K562 (cell line): ENCODE results near the gene BCAP31. TPM values are rescaled to one million over a fixed set of nuclear protein-coding genes. Genes with fewer than 3 reads are reported as not detected.

Source experiments
- ATF7 ChIP-seq: fragments of 450-650 bp; IDR thresholded peaks from 2 replicates; pipeline ENCODE4 v1.7.1; 2014; ENCODE audit warnings: mild to moderate bottlenecking, moderate library complexity
- NR2C2 ChIP-seq, 2 experiments: fragments of 200-800 bp in 1 of 2; sonication (Bioruptor generic) in 1 of 2; sonication (generic) in 1 of 2; formaldehyde crosslinking in 1 of 2; IDR thresholded peaks; 2 replicates each; pipeline versions ENCODE4 v1.6.1 to v1.8.0; 2016 to 2022; ENCODE audit warnings: mild to moderate bottlenecking in 1 of 2, missing compliant biosample characterization in 1 of 2, missing genetic modification characterization in 1 of 2, missing genetic modification reagents in 1 of 2
- SOX6 ChIP-seq: fragments of 450-650 bp; IDR thresholded peaks from 2 replicates; pipeline ENCODE4 v1.6.1; 2014; ENCODE audit warnings: mild to moderate bottlenecking
- TOE1 ChIP-seq, 2 experiments: fragments of 450-650 bp in 1 of 2; sonication (generic) in 1 of 2; formaldehyde crosslinking in 1 of 2; IDR thresholded peaks; 2 replicates each; pipeline versions ENCODE4 v1.7.1 to v1.8.0; 2016 to 2022; ENCODE audit warnings: borderline replicate concordance in 2 of 2, mild to moderate bottlenecking in 2 of 2, antibody characterized with exemption in 1 of 2, inconsistent platforms in 1 of 2, low read depth in 1 of 2, missing genetic modification reagents in 1 of 2, moderate library complexity in 1 of 2
- YBX1 ChIP-seq: fragments of 450-650 bp; IDR thresholded peaks from 2 replicates; pipeline ENCODE4 v1.7.1; 2016; ENCODE audit warnings: mild to moderate bottlenecking
- ZBTB7A ChIP-seq: IDR thresholded peaks from 2 replicates; pipeline ENCODE4 v1.6.1; 2011; ENCODE audit warnings: low read depth, mild to moderate bottlenecking, low read length, moderate library complexity, borderline replicate concordance; ENCODE audit not compliant: control insufficient read depth
- polyA plus RNA-seq, 8 experiments: library from polyadenylated mRNA; depleted of rRNA in 4 of 8; stranded (reverse) in 5 of 8; unstranded in 3 of 8; fragments of >200 nt; fragmentation: Nextera tagmentation in 2 of 8; fragmentation: Illumina TruSeq in 1 of 8; extraction: Ambion mirVana in 2 of 8; extraction: Trizol in 1 of 8; gene quantifications; 2 replicates each; pipeline versions ENCODE4 v1.2.1 to v1.2.3, GENCODE V29; 2011 to 2014; ENCODE audit warnings: inconsistent platforms in 1 of 8, missing spikeins in 1 of 8
- total RNA-seq, 7 experiments: library from RNA; depleted of rRNA in 6 of 7; stranded (reverse); fragments of >200 nt in 6 of 7; fragmentation: Illumina TruSeq in 2 of 7; extraction: Trizol in 2 of 7; gene quantifications; 2 replicates each; pipeline versions ENCODE4 v1.2.1 to v1.2.3, GENCODE V29; 2011 to 2021; ENCODE audit warnings: low replicate concordance in 1 of 7
- TF ChIP-seq, protein P1 (sequence below), 2 experiments: fragments of 450-650 bp in 1 of 2; IDR thresholded peaks; 2 replicates each; pipeline ENCODE4 v1.6.1; 2011 to 2017; ENCODE audit warnings: low read depth in 2 of 2, antibody characterized with exemption in 1 of 2, borderline replicate concordance in 1 of 2, low read length in 1 of 2, mild to moderate bottlenecking in 1 of 2, mixed read lengths in 1 of 2; ENCODE audit not compliant: control insufficient read depth in 1 of 2
- TF ChIP-seq, protein P2 (sequence below): sonication (generic); formaldehyde crosslinking; IDR thresholded peaks from 2 replicates; pipeline ENCODE4 v1.9.0; 2022; ENCODE audit warnings: mild to moderate bottlenecking, missing genetic modification reagents
- TF ChIP-seq, protein P3 (sequence below): fragments of 450-650 bp; formaldehyde crosslinking; conservative IDR thresholded peaks from 2 replicates; pipeline ENCODE4 v1.4.0; 2022; ENCODE audit warnings: mild to moderate bottlenecking, missing genetic modification characterization
- TF ChIP-seq, protein P4 (sequence below): sonication (generic); IDR thresholded peaks from 2 replicates; pipeline ENCODE4 v1.6.1; 2016
- TF ChIP-seq, protein P5 (sequence below): fragments of 200-800 bp; sonication (Bioruptor generic); IDR thresholded peaks from 2 replicates; pipeline ENCODE4 v1.6.1; 2016; ENCODE audit warnings: missing genetic modification characterization, missing compliant biosample characterization
- TF ChIP-seq, protein P6 (sequence below): fragments of 450-650 bp; IDR thresholded peaks from 2 replicates; pipeline ENCODE4 v1.6.1; 2014; ENCODE audit warnings: low read depth, mild to moderate bottlenecking, moderate library complexity, borderline replicate concordance

Gene BCAP31
- total and polyA plus RNA-seq, 9 of the 15 experiments (the other 6 are each of a cell fraction or from before 2014, with no cell fraction given): 156 to 683 (median 188) TPM

DNA sequence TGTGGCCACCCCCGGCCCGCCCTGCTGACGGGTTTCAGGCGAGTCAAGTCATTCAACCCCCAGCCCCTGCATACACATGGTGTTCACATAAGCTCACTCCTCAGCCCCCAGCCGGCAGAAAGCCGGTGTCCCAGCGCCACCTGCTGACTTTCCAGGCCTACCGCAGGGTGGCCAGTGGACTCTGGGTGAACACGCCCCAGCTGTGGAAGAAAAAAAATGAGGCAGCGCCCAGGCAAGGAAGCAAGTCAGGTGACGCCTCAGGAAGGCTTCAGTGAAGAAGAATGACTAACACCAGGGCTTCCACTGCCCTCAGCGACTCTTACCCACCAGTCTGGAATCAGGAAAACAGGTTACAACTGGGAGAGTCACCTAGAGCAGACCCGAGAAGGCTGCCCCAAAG is 15.8 kb downstream of the BCAP31 start (continued):
- TF ChIP-seq, protein P1, sequence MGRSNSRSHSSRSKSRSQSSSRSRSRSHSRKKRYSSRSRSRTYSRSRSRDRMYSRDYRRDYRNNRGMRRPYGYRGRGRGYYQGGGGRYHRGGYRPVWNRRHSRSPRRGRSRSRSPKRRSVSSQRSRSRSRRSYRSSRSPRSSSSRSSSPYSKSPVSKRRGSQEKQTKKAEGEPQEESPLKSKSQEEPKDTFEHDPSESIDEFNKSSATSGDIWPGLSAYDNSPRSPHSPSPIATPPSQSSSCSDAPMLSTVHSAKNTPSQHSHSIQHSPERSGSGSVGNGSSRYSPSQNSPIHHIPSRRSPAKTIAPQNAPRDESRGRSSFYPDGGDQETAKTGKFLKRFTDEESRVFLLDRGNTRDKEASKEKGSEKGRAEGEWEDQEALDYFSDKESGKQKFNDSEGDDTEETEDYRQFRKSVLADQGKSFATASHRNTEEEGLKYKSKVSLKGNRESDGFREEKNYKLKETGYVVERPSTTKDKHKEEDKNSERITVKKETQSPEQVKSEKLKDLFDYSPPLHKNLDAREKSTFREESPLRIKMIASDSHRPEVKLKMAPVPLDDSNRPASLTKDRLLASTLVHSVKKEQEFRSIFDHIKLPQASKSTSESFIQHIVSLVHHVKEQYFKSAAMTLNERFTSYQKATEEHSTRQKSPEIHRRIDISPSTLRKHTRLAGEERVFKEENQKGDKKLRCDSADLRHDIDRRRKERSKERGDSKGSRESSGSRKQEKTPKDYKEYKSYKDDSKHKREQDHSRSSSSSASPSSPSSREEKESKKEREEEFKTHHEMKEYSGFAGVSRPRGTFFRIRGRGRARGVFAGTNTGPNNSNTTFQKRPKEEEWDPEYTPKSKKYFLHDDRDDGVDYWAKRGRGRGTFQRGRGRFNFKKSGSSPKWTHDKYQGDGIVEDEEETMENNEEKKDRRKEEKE (IDR thresholded peaks at IDR 0.05; ENCODE audit: borderline replicate concordance in 1 of 2, control insufficient read depth in 1 of 2, low read depth in 2 of 2, low read length in 1 of 2): no peak
- no peak for TF ChIP-seq NR2C2 (CRISPR knock-in tag; IDR thresholded peaks at IDR 0.05)
- no peak for TF ChIP-seq NR2C2 (tag; IDR thresholded peaks at IDR 0.05)
- peak; percentile 61; the same call in 1 of the 2 replicates for TF ChIP-seq TOE1 (IDR thresholded peaks at IDR 0.05; ENCODE audit: borderline replicate concordance)
- no peak for TF ChIP-seq TOE1 (CRISPR knock-in tag; IDR thresholded peaks at IDR 0.05; ENCODE audit: borderline replicate concordance, low read depth)
- no peak for TF ChIP-seq SOX6
- no peak for TF ChIP-seq ATF7
- TF ChIP-seq, protein P2, sequence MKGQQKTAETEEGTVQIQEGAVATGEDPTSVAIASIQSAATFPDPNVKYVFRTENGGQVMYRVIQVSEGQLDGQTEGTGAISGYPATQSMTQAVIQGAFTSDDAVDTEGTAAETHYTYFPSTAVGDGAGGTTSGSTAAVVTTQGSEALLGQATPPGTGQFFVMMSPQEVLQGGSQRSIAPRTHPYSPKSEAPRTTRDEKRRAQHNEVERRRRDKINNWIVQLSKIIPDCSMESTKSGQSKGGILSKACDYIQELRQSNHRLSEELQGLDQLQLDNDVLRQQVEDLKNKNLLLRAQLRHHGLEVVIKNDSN: peak; percentile 85
- TF ChIP-seq, protein P3, sequence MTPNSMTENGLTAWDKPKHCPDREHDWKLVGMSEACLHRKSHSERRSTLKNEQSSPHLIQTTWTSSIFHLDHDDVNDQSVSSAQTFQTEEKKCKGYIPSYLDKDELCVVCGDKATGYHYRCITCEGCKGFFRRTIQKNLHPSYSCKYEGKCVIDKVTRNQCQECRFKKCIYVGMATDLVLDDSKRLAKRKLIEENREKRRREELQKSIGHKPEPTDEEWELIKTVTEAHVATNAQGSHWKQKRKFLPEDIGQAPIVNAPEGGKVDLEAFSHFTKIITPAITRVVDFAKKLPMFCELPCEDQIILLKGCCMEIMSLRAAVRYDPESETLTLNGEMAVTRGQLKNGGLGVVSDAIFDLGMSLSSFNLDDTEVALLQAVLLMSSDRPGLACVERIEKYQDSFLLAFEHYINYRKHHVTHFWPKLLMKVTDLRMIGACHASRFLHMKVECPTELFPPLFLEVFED (CRISPR knock-in tag): no peak
- TF ChIP-seq YBX1: no peak
- TF ChIP-seq, protein P4, sequence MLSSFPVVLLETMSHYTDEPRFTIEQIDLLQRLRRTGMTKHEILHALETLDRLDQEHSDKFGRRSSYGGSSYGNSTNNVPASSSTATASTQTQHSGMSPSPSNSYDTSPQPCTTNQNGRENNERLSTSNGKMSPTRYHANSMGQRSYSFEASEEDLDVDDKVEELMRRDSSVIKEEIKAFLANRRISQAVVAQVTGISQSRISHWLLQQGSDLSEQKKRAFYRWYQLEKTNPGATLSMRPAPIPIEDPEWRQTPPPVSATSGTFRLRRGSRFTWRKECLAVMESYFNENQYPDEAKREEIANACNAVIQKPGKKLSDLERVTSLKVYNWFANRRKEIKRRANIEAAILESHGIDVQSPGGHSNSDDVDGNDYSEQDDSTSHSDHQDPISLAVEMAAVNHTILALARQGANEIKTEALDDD: no peak
- TF ChIP-seq, protein P5, sequence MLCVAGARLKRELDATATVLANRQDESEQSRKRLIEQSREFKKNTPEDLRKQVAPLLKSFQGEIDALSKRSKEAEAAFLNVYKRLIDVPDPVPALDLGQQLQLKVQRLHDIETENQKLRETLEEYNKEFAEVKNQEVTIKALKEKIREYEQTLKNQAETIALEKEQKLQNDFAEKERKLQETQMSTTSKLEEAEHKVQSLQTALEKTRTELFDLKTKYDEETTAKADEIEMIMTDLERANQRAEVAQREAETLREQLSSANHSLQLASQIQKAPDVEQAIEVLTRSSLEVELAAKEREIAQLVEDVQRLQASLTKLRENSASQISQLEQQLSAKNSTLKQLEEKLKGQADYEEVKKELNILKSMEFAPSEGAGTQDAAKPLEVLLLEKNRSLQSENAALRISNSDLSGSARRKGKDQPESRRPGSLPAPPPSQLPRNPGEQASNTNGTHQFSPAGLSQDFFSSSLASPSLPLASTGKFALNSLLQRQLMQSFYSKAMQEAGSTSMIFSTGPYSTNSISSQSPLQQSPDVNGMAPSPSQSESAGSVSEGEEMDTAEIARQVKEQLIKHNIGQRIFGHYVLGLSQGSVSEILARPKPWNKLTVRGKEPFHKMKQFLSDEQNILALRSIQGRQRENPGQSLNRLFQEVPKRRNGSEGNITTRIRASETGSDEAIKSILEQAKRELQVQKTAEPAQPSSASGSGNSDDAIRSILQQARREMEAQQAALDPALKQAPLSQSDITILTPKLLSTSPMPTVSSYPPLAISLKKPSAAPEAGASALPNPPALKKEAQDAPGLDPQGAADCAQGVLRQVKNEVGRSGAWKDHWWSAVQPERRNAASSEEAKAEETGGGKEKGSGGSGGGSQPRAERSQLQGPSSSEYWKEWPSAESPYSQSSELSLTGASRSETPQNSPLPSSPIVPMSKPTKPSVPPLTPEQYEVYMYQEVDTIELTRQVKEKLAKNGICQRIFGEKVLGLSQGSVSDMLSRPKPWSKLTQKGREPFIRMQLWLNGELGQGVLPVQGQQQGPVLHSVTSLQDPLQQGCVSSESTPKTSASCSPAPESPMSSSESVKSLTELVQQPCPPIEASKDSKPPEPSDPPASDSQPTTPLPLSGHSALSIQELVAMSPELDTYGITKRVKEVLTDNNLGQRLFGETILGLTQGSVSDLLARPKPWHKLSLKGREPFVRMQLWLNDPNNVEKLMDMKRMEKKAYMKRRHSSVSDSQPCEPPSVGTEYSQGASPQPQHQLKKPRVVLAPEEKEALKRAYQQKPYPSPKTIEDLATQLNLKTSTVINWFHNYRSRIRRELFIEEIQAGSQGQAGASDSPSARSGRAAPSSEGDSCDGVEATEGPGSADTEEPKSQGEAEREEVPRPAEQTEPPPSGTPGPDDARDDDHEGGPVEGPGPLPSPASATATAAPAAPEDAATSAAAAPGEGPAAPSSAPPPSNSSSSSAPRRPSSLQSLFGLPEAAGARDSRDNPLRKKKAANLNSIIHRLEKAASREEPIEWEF (CRISPR knock-in tag): no peak
- TF ChIP-seq ZBTB7A: no peak
- TF ChIP-seq, protein P6, sequence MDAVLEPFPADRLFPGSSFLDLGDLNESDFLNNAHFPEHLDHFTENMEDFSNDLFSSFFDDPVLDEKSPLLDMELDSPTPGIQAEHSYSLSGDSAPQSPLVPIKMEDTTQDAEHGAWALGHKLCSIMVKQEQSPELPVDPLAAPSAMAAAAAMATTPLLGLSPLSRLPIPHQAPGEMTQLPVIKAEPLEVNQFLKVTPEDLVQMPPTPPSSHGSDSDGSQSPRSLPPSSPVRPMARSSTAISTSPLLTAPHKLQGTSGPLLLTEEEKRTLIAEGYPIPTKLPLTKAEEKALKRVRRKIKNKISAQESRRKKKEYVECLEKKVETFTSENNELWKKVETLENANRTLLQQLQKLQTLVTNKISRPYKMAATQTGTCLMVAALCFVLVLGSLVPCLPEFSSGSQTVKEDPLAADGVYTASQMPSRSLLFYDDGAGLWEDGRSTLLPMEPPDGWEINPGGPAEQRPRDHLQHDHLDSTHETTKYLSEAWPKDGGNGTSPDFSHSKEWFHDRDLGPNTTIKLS: no peak
